OCI-LY7 (cell line): ENCODE measurements around the gene VIPR2. TPM values are rescaled to one million over a fixed set of nuclear protein-coding genes. Genes with fewer than 3 reads are reported as not detected.

Experiments used
- BruUV-seq: library from RNA; stranded (reverse); fragments of 400-500 nt; replicated peaks from 2 replicates; lab custom pipeline; 2021; lab: Mats Ljungman, UMichigan
- CTCF ChIA-PET: fragments of 300-600 bp; sonication (Branson Sonifier 250); formaldehyde crosslinking; loops from one replicate; lab custom pipeline; 2022; ENCODE audit warnings: antibody characterized with exemption; ENCODE audit not compliant: unreplicated experiment; lab: Charles Lee
- POLR2A ChIA-PET: fragments of 300-600 bp; sonication (Branson Sonifier 250); formaldehyde crosslinking; loops from one replicate; lab custom pipeline; 2022; ENCODE audit warnings: antibody characterized with exemption; lab: Charles Lee
- DNase-seq: peaks from one replicate; pipeline ENCODE4 v3.0.0-alpha.2; 2015; ENCODE audit warnings: low spot score
- H2AFZ ChIP-seq: fragments of 200-600 bp; sonication (generic), shearing (Covaris generic); 2 replicates; pipeline ENCODE4 v1.6.1; 2014; ENCODE audit warnings: mild to moderate bottlenecking, antibody characterized with exemption, low read length, moderate library complexity
- H3K27ac ChIP-seq: fragments of 200-600 bp; sonication (generic); 2 replicates; pipeline ENCODE4 v1.5.1; 2014; ENCODE audit warnings: mixed run types, low read depth, mild to moderate bottlenecking, moderate library complexity, low read length, inconsistent platforms; ENCODE audit not compliant: poor library complexity, severe bottlenecking
- H3K36me3 ChIP-seq: fragments of 200-600 bp; sonication (generic); 2 replicates; pipeline ENCODE4 v1.6.1; 2014; ENCODE audit warnings: mild to moderate bottlenecking, antibody characterized with exemption, low read length, moderate library complexity, mixed read lengths; ENCODE audit not compliant: insufficient read depth
- H3K4me1 ChIP-seq: fragments of 200-600 bp; sonication (generic); 2 replicates; pipeline ENCODE4 v1.5.1; 2014; ENCODE audit warnings: mild to moderate bottlenecking, low read length; ENCODE audit not compliant: insufficient read depth, poor library complexity, severe bottlenecking
- H3K4me2 ChIP-seq: fragments of 200-600 bp; sonication (generic); 2 replicates; pipeline ENCODE4 v1.6.1; 2014; ENCODE audit warnings: mild to moderate bottlenecking, low read length
- H3K4me3 ChIP-seq: fragments of 200-600 bp; sonication (generic); 2 replicates; pipeline ENCODE4 v1.5.1; 2014; ENCODE audit warnings: mild to moderate bottlenecking, low read depth, low read length; ENCODE audit not compliant: poor library complexity, severe bottlenecking
- H3K79me2 ChIP-seq: fragments of 200-600 bp; sonication (generic); 2 replicates; pipeline ENCODE4 v1.6.1; 2016; ENCODE audit warnings: low read depth, mild to moderate bottlenecking, low read length, moderate library complexity, mixed read lengths; ENCODE audit not compliant: insufficient read depth
- H3K9me2 ChIP-seq: fragments of 200-600 bp; sonication (generic); 2 replicates; pipeline ENCODE4 v1.6.1; 2016; ENCODE audit warnings: mild to moderate bottlenecking, low read length, mixed read lengths; ENCODE audit not compliant: insufficient read depth
- H3K9me3 ChIP-seq: fragments of 200-600 bp; sonication (generic); 2 replicates; pipeline ENCODE4 v1.6.1; 2014; ENCODE audit warnings: mild to moderate bottlenecking, mixed run types, low read length, mixed read lengths
- H4K20me1 ChIP-seq: fragments of 200-600 bp; sonication (generic); 2 replicates; pipeline ENCODE4 v1.6.1; 2014; ENCODE audit warnings: mild to moderate bottlenecking, antibody characterized with exemption, low read length, moderate library complexity, mixed read lengths; ENCODE audit not compliant: insufficient read depth
- EZH2phosphoT487 ChIP-seq: fragments of 200-600 bp; sonication (generic); IDR thresholded peaks from 2 replicates; pipeline ENCODE4 v1.6.1; 2018; ENCODE audit warnings: low read depth, borderline replicate concordance, mild to moderate bottlenecking, mixed run types, antibody characterized with exemption, low read length, moderate library complexity, mixed read lengths
- intact Hi-C: fragments of 100-400 bp; cut with micrococcal nuclease; formaldehyde crosslinking; loops from one replicate; pipeline ENCODE4 v1.10.0; 2022; ENCODE audit not compliant: unreplicated experiment
- total RNA-seq, 2 experiments: library from RNA; depleted of rRNA in 1 of 2; stranded (reverse); fragments of >200 nt in 1 of 2; shearing (Covaris generic) in 1 of 2; gene quantifications; 2 replicates each; pipeline ENCODE4 v1.2.3, GENCODE V29; 2014 to 2022
- TF ChIP-seq, protein P1 (sequence below): fragments of 200-600 bp; sonication (generic); conservative IDR thresholded peaks from 2 replicates; pipeline ENCODE4 v1.5.1; 2014; ENCODE audit warnings: mild to moderate bottlenecking, antibody characterized with exemption, low read length, moderate library complexity, mixed read lengths

The VIPR2 gene
- total RNA-seq, 2 experiments from 2014 or later, result not detected

DNA sequence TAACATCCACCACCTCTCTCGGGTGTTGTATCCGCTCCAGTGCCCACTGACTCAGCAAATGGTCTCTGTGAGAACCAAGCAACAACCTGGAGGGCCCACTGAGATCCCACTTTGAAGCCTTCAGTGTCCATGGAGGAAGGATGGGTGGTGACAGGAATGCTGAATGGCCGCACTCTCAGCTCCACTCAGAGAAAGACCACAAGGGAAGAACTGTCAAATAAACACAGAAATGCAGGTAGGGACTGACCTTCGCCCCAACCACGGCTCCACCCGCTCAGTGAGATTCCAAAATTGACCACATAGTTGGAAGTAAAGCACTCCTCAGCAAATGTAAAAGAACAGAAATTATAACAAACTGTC is 65.8 kb downstream of the VIPR2 start:
- ChIA-PET CTCF (no interaction called here), POLR2A (no interaction called here)
- Histone ChIP-seq H3K79me2 (no peaks in the 10 kb centered on the region), H3K4me3 (no peak overlapping the region), H3K4me1 (no peaks in the 10 kb centered on the region), H3K9me2 (peaks cover 3% of the 10 kb centered on the region; the same call in 1 of the 2 replicates), H4K20me1 (no peaks in the 10 kb centered on the region), H3K27ac (no peak overlapping the region), H3K36me3 (no peaks in the 10 kb centered on the region), H2AFZ (no peak overlapping the region), H3K9me3 (no peaks in the 10 kb centered on the region), H3K4me2 (no peak overlapping the region)
- no TSS peak for BruUV-seq
- TF ChIP-seq EZH2phosphoT487, result no peak
- TF ChIP-seq, protein P1, sequence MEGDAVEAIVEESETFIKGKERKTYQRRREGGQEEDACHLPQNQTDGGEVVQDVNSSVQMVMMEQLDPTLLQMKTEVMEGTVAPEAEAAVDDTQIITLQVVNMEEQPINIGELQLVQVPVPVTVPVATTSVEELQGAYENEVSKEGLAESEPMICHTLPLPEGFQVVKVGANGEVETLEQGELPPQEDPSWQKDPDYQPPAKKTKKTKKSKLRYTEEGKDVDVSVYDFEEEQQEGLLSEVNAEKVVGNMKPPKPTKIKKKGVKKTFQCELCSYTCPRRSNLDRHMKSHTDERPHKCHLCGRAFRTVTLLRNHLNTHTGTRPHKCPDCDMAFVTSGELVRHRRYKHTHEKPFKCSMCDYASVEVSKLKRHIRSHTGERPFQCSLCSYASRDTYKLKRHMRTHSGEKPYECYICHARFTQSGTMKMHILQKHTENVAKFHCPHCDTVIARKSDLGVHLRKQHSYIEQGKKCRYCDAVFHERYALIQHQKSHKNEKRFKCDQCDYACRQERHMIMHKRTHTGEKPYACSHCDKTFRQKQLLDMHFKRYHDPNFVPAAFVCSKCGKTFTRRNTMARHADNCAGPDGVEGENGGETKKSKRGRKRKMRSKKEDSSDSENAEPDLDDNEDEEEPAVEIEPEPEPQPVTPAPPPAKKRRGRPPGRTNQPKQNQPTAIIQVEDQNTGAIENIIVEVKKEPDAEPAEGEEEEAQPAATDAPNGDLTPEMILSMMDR, result no peak
- intact Hi-C loops, result no loop called here
- DNase-seq, result no peak

DNA sequence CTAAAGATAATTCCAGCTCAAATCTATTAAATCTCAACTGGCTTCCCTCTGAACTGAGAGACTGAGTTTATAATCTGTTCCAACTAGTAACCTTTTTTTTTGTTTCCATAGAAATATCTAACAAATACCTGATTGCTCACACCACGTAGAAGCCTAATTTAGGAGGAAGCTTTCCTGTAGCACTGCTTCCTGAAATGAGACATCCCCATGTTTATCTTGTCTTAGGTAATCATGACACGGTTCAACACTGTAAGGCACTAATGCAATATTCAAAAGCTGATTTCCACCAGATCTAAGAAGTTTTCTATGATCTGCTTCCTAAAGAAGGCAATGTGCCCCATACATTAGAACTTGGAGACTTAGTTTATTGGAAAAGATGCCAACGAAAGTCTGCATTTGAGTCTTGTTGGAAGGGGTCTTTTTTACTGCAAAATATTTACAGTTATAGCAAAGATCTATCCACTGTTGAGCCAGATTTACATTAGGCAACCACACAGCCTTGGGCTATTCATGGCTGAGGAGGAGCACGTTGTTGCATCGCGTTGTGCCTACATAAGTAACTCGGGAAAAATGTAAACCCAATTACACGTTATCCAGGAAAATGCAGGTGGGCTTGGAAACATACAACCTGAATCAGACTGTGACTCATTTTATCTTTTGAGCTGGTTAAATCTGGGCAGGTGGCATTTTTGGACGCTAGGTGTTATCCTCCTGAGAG is 66.3 kb downstream of the VIPR2 start:
- no peak for DNase-seq
- Histone ChIP-seq H3K4me2 (no peak overlapping the region), H3K9me2 (peaks cover 3% of the 10 kb centered on the region; the same call in 1 of the 2 replicates), H3K36me3 (no peaks in the 10 kb centered on the region), H3K4me3 (no peak overlapping the region), H3K79me2 (no peaks in the 10 kb centered on the region), H3K9me3 (no peaks in the 10 kb centered on the region), H3K27ac (no peak overlapping the region), H3K4me1 (no peaks in the 10 kb centered on the region), H2AFZ (no peak overlapping the region), H4K20me1 (no peaks in the 10 kb centered on the region)
- BruUV-seq, result no TSS peak
- intact Hi-C loops, result no loop called here
- CTCF ChIA-PET, result no interaction called here
- POLR2A ChIA-PET, result interaction anchor here (0.7 kb wide), 1 partner anchor 1685 kb away, joined by 4 read pairs; no protein-coding TSS in a partner anchor
- TF ChIP-seq, protein P1, result no peak
- no peak for TF ChIP-seq EZH2phosphoT487

DNA sequence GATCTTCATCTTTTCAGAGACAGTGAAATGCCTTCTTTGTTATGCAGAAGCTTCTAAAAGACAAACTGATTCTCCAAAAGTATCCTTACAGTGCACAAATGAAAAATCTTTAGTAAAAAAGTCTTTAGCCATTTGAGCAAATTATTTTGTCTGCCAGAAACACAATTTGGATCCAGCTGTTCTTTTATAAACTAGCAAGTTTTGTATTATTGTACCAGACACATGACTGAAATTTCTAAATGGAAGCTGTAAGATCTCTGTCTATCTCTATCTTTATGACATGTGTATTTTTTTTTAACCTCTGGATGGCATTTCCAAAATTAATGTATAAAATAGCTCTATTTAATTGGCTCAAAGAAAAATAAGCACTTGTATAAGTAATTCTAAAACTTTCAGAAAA is 68.3 kb downstream of the VIPR2 start:
- H3K4me2 ChIP-seq, result no peak overlapping the region
- no peaks in the 10 kb centered on the region for H3K36me3 ChIP-seq
- no peak overlapping the region for H2AFZ ChIP-seq
- peaks cover 3% of the 10 kb centered on the region; the same call in 1 of the 2 replicates for H3K9me2 ChIP-seq
- H4K20me1 ChIP-seq, result no peaks in the 10 kb centered on the region
- H3K27ac ChIP-seq, result no peak overlapping the region
- DNase-seq, result no peak
- no peaks in the 10 kb centered on the region for H3K9me3 ChIP-seq
- BruUV-seq, result no TSS peak
- no peak overlapping the region for H3K4me3 ChIP-seq
- POLR2A ChIA-PET, result interaction anchor here (0.5 kb wide), 1 partner anchor 487 kb away, joined by 5 read pairs; no protein-coding TSS in a partner anchor
- no peaks in the 10 kb centered on the region for H3K4me1 ChIP-seq
- no peaks in the 10 kb centered on the region for H3K79me2 ChIP-seq
- CTCF ChIA-PET, result no interaction called here
- intact Hi-C loops, result no loop called here
- TF ChIP-seq, protein P1, result no peak
- TF ChIP-seq EZH2phosphoT487, result no peak
